Stomach smooth muscle (tissue), 2 donors: ENCODE data around the gene CATSPERD.
"Not testable (repeated sequence)": the region's sequence is repeated elsewhere in the genome, so short reads cannot be mapped to it uniquely, and the experiment has no call there.

Experiments used
- H3K27ac ChIP-seq: one replicate; pipeline ENCODE4 v1.7.0; 2013; ENCODE audit warnings: mild to moderate bottlenecking, low read length, inconsistent platforms
- H3K27me3 ChIP-seq, 2 donors: one replicate each; pipeline ENCODE4 v1.7.0; 2013; ENCODE audit warnings: low read length in 2 of 2; ENCODE audit not compliant: insufficient read depth in 2 of 2, control insufficient read depth in 1 of 2
- H3K36me3 ChIP-seq, 2 donors: one replicate each; pipeline ENCODE4 v1.7.0; 2013; ENCODE audit warnings: low read length in 2 of 2; ENCODE audit not compliant: control insufficient read depth in 2 of 2, insufficient read depth in 2 of 2
- H3K4me1 ChIP-seq: one replicate; pipeline ENCODE4 v1.7.0; 2013; ENCODE audit warnings: low read length; ENCODE audit not compliant: control insufficient read depth, insufficient read depth
- H3K4me3 ChIP-seq, 2 donors: one replicate each; pipeline ENCODE4 v1.7.0; 2013; ENCODE audit warnings: low read length in 2 of 2
- H3K9ac ChIP-seq, 2 donors: one replicate each; pipeline ENCODE4 v1.7.0; 2013; ENCODE audit warnings: low read length in 2 of 2, mild to moderate bottlenecking in 1 of 2
- H3K9me3 ChIP-seq, 2 donors: one replicate each; pipeline ENCODE4 v1.7.0; 2013; ENCODE audit warnings: low read length in 2 of 2; ENCODE audit not compliant: control insufficient read depth in 2 of 2
- donor health status: healthy.
- donor health status: Pancreatic carcinoma.

Gene CATSPERD

GRCh38 chr19:5694167-5694955 lies 26.1 kb upstream of the CATSPERD start:
- no peak overlapping the region for H3K4me3 ChIP-seq
- H3K9ac ChIP-seq, result no peak overlapping the region
- H3K27ac ChIP-seq, result no peak overlapping the region
- H3K9me3 ChIP-seq, result no peaks in the 10 kb centered on the region
- no peaks in the 10 kb centered on the region for H3K27me3 ChIP-seq
- H3K4me1 ChIP-seq, result peaks cover 31% of the 10 kb centered on the region
- H3K36me3 ChIP-seq, result peaks cover 43 to 49% of the 10 kb centered on the region in 2 donors

GRCh38 chr19:5694956-5695648 lies 25.3 kb upstream of the CATSPERD start:
- Histone ChIP-seq H3K9me3 (no peaks in the 10 kb centered on the region), H3K4me1 (peaks cover 27% of the 10 kb centered on the region), H3K4me3 (no peak overlapping the region), H3K9ac (no peak overlapping the region), H3K36me3 (peaks cover 43 to 49% of the 10 kb centered on the region in 2 donors), H3K27ac (no peak overlapping the region), H3K27me3 (no peaks in the 10 kb centered on the region)

- Histone ChIP-seq H3K9me3 (no peaks in the 10 kb centered on the region), H3K27ac (no peak overlapping the region), H3K9ac (no peak overlapping the region), H3K27me3 (no peaks in the 10 kb centered on the region), H3K4me1 (peaks cover 23% of the 10 kb centered on the region), H3K4me3 (no peak overlapping the region), H3K36me3 (peaks cover 48 to 52% of the 10 kb centered on the region in 2 donors)
Observed at GRCh38 chr19:5695649-5696195, 24.7 kb upstream of the CATSPERD start.

- Histone ChIP-seq H3K9ac (no peak overlapping the region), H3K4me1 (peaks cover 17% of the 10 kb centered on the region), H3K27ac (no peak overlapping the region), H3K4me3 (no peak overlapping the region), H3K9me3 (no peaks in the 10 kb centered on the region), H3K36me3 (peaks cover 51 to 53% of the 10 kb centered on the region in 2 donors), H3K27me3 (no peaks in the 10 kb centered on the region)
Observed at GRCh38 chr19:5696196-5697021, 24.0 kb upstream of the CATSPERD start.

GRCh38 chr19:5697022-5697889 lies 23.2 kb upstream of the CATSPERD start:
- peaks cover 48 to 49% of the 10 kb centered on the region in 2 donors for H3K36me3 ChIP-seq
- H3K4me1 ChIP-seq, result peaks cover 9% of the 10 kb centered on the region
- no peak overlapping the region for H3K27ac ChIP-seq
- H3K9me3 ChIP-seq, result no peaks in the 10 kb centered on the region
- H3K9ac ChIP-seq, result no peak overlapping the region
- no peak overlapping the region for H3K4me3 ChIP-seq
- H3K27me3 ChIP-seq, result no peaks in the 10 kb centered on the region

GRCh38 chr19:5697890-5698634 lies 22.4 kb upstream of the CATSPERD start:
- Histone ChIP-seq H3K36me3 (peaks cover 41% of the 10 kb centered on the region in 2 donors), H3K4me3 (no peak overlapping the region), H3K27me3 (no peaks in the 10 kb centered on the region), H3K27ac (no peak overlapping the region), H3K4me1 (peaks cover 4% of the 10 kb centered on the region), H3K9ac (no peak overlapping the region), H3K9me3 (no peaks in the 10 kb centered on the region)

GRCh38 chr19:5698635-5699422 lies 21.6 kb upstream of the CATSPERD start:
- Histone ChIP-seq H3K4me3 (no peak overlapping the region), H3K4me1 (peaks cover 2% of the 10 kb centered on the region), H3K27me3 (no peaks in the 10 kb centered on the region), H3K27ac (no peak overlapping the region), H3K9ac (no peak overlapping the region), H3K36me3 (peaks cover 39 to 43% of the 10 kb centered on the region in 2 donors), H3K9me3 (no peaks in the 10 kb centered on the region)

GRCh38 chr19:5700455-5701092 lies 19.9 kb upstream of the CATSPERD start:
- no peak overlapping the region for H3K9ac ChIP-seq
- H3K27me3 ChIP-seq, result no peaks in the 10 kb centered on the region
- no peaks in the 10 kb centered on the region for H3K9me3 ChIP-seq
- no peak overlapping the region for H3K27ac ChIP-seq
- H3K4me1 ChIP-seq, result peaks cover 2% of the 10 kb centered on the region
- H3K36me3 ChIP-seq, result peaks cover 32 to 37% of the 10 kb centered on the region in 2 donors
- H3K4me3 ChIP-seq, result no peak overlapping the region

- not testable (repeated sequence) for H3K9me3 ChIP-seq, H3K9ac ChIP-seq, H3K4me1 ChIP-seq, H3K27ac ChIP-seq, H3K27me3 ChIP-seq, H3K4me3 ChIP-seq
- peaks cover 30 to 40% of the 10 kb centered on the region in 2 donors for H3K36me3 ChIP-seq
Observed at GRCh38 chr19:5702053-5702410, 18.4 kb upstream of the CATSPERD start.
